Endodermal cell (in vitro differentiated cells): ENCODE data around the gene JAKMIP2. TPM values are rescaled to one million over a fixed set of nuclear protein-coding genes. Genes with fewer than 3 reads are reported as not detected.

Source experiments
- DNase-seq: peaks from one replicate; pipeline ENCODE4 v3.0.0-alpha.2; 2017
- H3K27ac ChIP-seq: 2 replicates; pipeline ENCODE4 v1.5.1; 2013; ENCODE audit warnings: mild to moderate bottlenecking, low read depth, low read length, moderate library complexity
- H3K27me3 ChIP-seq: 2 replicates; pipeline ENCODE4 v1.6.1; 2013; ENCODE audit warnings: mild to moderate bottlenecking, low read length, moderate library complexity; ENCODE audit not compliant: insufficient read depth, control insufficient read depth, poor library complexity, severe bottlenecking
- H3K36me3 ChIP-seq: 2 replicates; pipeline ENCODE4 v1.7.0; 2013; ENCODE audit warnings: mild to moderate bottlenecking, low read length, moderate library complexity; ENCODE audit not compliant: control insufficient read depth, insufficient read depth
- H3K4me1 ChIP-seq: one replicate; pipeline ENCODE4 v1.7.0; 2013; ENCODE audit warnings: low read length; ENCODE audit not compliant: control insufficient read depth, insufficient read depth
- H3K4me3 ChIP-seq: 2 replicates; pipeline ENCODE4 v1.5.1; 2013; ENCODE audit warnings: mild to moderate bottlenecking, low read length, moderate library complexity
- H3K9ac ChIP-seq: 2 replicates; pipeline ENCODE4 v1.6.1; 2013; ENCODE audit warnings: mild to moderate bottlenecking, low read length, moderate library complexity; ENCODE audit not compliant: poor library complexity, severe bottlenecking; ENCODE audit errors: extremely low read depth
- H3K9me3 ChIP-seq: 2 replicates; pipeline ENCODE4 v1.6.1; 2013; ENCODE audit warnings: mild to moderate bottlenecking, low read length, moderate library complexity; ENCODE audit not compliant: control insufficient read depth
- H3K27ac Mint-ChIP-seq: 2 replicates; pipeline ENCODE4 v1.8.0; 2020; ENCODE audit warnings: mixed read lengths
- H3K27me3 Mint-ChIP-seq: 2 replicates; pipeline ENCODE4 v1.8.0; 2021; ENCODE audit warnings: mild to moderate bottlenecking, mixed read lengths; ENCODE audit not compliant: insufficient read depth
- H3K36me3 Mint-ChIP-seq: 2 replicates; pipeline ENCODE4 v1.8.0; 2020; ENCODE audit warnings: low read depth, mixed read lengths
- H3K4me1 Mint-ChIP-seq: 2 replicates; pipeline ENCODE4 v1.8.0; 2020; ENCODE audit warnings: mixed read lengths
- H3K4me3 Mint-ChIP-seq: 2 replicates; pipeline ENCODE4 v1.8.0; 2020; ENCODE audit warnings: mild to moderate bottlenecking, moderate library complexity, mixed read lengths
- H3K9me3 Mint-ChIP-seq: 2 replicates; pipeline ENCODE4 v1.8.0; 2020; ENCODE audit warnings: mild to moderate bottlenecking, mixed read lengths
- CTCF ChIP-seq: fragments of 200-600 bp; sonication (generic); conservative IDR thresholded peaks from 2 replicates; pipeline ENCODE4 v1.5.0; 2021; ENCODE audit warnings: antibody characterized with exemption, mild to moderate bottlenecking
- WGBS, 2 experiments: methylation state at CpG; one replicate each; pipeline versions ENCODE4 v1.1.5 to v1.1.7; 2013; ENCODE audit warnings: missing lambda C conversion rate in 2 of 2, mixed read lengths in 1 of 2; ENCODE audit not compliant: insufficient coverage in 1 of 2, insufficient read length in 1 of 2; 5-methylcytosine and 5-hydroxymethylcytosine counted together
- total RNA-seq, 2 donors: library from RNA; stranded (reverse); fragmentation: NEBNext Ultra II Directional in 1 of 2; extraction: Animal tissue kit (Norgen Biotek cat#: 25700) in 1 of 2; gene quantifications; 2 replicates in 1 of 2; 3 replicates in 1 of 2; pipeline ENCODE4 v1.2.1, GENCODE V29; 2021

JAKMIP2 gene
- total RNA-seq, 2 donors from 2014 or later, result 6.9 to 16.7 TPM

- H3K27ac ChIP-seq, result no peak overlapping the region
- TF ChIP-seq CTCF, result no peak
- Mint-ChIP-seq H3K4me3 (no peak overlapping the region), H3K27ac (no peak overlapping the region), H3K9me3 (no peaks in the 10 kb centered on the region), H3K4me1 (peaks cover 25% of the 10 kb centered on the region), H3K36me3 (peaks cover 2% of the 10 kb centered on the region), H3K27me3 (no peaks in the 10 kb centered on the region)
- H3K4me3 ChIP-seq, result no peak overlapping the region
- peaks cover 3% of the 10 kb centered on the region for H3K4me1 ChIP-seq
- no peaks in the 10 kb centered on the region for H3K36me3 ChIP-seq
- H3K9ac ChIP-seq, result no peak overlapping the region
- H3K27me3 ChIP-seq, result no peaks in the 10 kb centered on the region
- no peaks in the 10 kb centered on the region for H3K9me3 ChIP-seq
- 100% methylated on average over 1 of the region's 1 CpG; no CpG with 5 or more reads in 1 of the 2 experiments for WGBS, 2 experiments
- DNase-seq, result no peak
Observed at GRCh38 chr5:147616421-147616820, 166.1 kb downstream of the JAKMIP2 start.

- Mint-ChIP-seq H3K9me3 (peaks cover 1% of the 10 kb centered on the region), H3K4me1 (peaks cover 28% of the 10 kb centered on the region), H3K4me3 (no peak overlapping the region), H3K27me3 (no peaks in the 10 kb centered on the region), H3K27ac (no peak overlapping the region), H3K36me3 (peaks cover 6% of the 10 kb centered on the region)
- Histone ChIP-seq H3K4me3 (no peak overlapping the region), H3K27ac (no peak overlapping the region), H3K27me3 (no peaks in the 10 kb centered on the region), H3K9me3 (no peaks in the 10 kb centered on the region), H3K9ac (no peak overlapping the region), H3K4me1 (peaks cover 3% of the 10 kb centered on the region), H3K36me3 (no peaks in the 10 kb centered on the region)
- WGBS, 2 experiments, result no CpG with 5 or more reads among the region's 1 CpG
- DNase-seq, result no peak
- no peak for TF ChIP-seq CTCF
Observed at GRCh38 chr5:147613359-147613758, 169.2 kb downstream of the JAKMIP2 start.

- no peaks in the 10 kb centered on the region for H3K27me3 Mint-ChIP-seq
- Histone ChIP-seq H3K36me3 (no peaks in the 10 kb centered on the region), H3K4me1 (peaks cover 3% of the 10 kb centered on the region), H3K27ac (no peak overlapping the region), H3K4me3 (no peak overlapping the region), H3K9ac (no peak overlapping the region), H3K9me3 (no peaks in the 10 kb centered on the region), H3K27me3 (no peaks in the 10 kb centered on the region)
- no peak for DNase-seq
- TF ChIP-seq CTCF, result no peak
- no peak overlapping the region for H3K4me3 Mint-ChIP-seq
- H3K4me1 Mint-ChIP-seq, result peaks cover 26% of the 10 kb centered on the region
- peaks cover 4% of the 10 kb centered on the region for H3K36me3 Mint-ChIP-seq
- WGBS, 2 experiments, result 83 to 87% methylated on average over 3 to 4 of the region's 4 CpGs
- peaks cover 1% of the 10 kb centered on the region for H3K9me3 Mint-ChIP-seq
- H3K27ac Mint-ChIP-seq, result no peak overlapping the region
Observed at GRCh38 chr5:147611483-147611882, 171.0 kb downstream of the JAKMIP2 start.
